OCI-LY3 (cell line): Measurements from ENCODE around the gene NAA10.

Experiments used
- EZH2phosphoT487 ChIP-seq: fragments of 200-600 bp; shearing (Covaris generic); IDR thresholded peaks from 2 replicates; pipeline ENCODE4 v1.6.1; 2018; ENCODE audit warnings: antibody characterized with exemption, mixed run types, low read depth
- TF ChIP-seq, protein P1 (sequence below): fragments of 200-600, 300-600 bp; sonication (generic); IDR thresholded peaks from 2 replicates; pipeline ENCODE4 v1.5.1; 2014; ENCODE audit warnings: antibody characterized with exemption, low read length, low read depth

- TF ChIP-seq, protein P1, sequence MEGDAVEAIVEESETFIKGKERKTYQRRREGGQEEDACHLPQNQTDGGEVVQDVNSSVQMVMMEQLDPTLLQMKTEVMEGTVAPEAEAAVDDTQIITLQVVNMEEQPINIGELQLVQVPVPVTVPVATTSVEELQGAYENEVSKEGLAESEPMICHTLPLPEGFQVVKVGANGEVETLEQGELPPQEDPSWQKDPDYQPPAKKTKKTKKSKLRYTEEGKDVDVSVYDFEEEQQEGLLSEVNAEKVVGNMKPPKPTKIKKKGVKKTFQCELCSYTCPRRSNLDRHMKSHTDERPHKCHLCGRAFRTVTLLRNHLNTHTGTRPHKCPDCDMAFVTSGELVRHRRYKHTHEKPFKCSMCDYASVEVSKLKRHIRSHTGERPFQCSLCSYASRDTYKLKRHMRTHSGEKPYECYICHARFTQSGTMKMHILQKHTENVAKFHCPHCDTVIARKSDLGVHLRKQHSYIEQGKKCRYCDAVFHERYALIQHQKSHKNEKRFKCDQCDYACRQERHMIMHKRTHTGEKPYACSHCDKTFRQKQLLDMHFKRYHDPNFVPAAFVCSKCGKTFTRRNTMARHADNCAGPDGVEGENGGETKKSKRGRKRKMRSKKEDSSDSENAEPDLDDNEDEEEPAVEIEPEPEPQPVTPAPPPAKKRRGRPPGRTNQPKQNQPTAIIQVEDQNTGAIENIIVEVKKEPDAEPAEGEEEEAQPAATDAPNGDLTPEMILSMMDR, result no peak
- no peak for TF ChIP-seq EZH2phosphoT487
Observed at GRCh38 chrX:153909980-153910360, 24.9 kb downstream of the NAA10 start.
